Measurements from ENCODE around the gene NSFL1C. TPM values are rescaled to one million over a fixed set of nuclear protein-coding genes. Genes with fewer than 3 reads are reported as not detected.

NSFL1C gene
- 63.3 and 76.1 TPM in 2 replicates for total RNA-seq (2022)
- percentile 88 among the genes with signal in this experiment for Bru-seq, nascent RNA
- BruChase-seq, experiment 1, labeled RNA remaining after a 6-hour chase = percentile 82 among the genes with signal in this experiment
- BruChase-seq, experiment 2, labeled RNA remaining after a 2-hour chase = percentile 84 among the genes with signal in this experiment
- long read RNA-seq, transcript NSFL1C-201 (9 exons, 3,568 nt) = major isoform, 115 of 154 reads
- long read RNA-seq, partial matches to known transcripts = 4 of 154 reads
- long read RNA-seq, other reads (novel, unspliced or antisense) = 31 of 154 reads

DNA sequence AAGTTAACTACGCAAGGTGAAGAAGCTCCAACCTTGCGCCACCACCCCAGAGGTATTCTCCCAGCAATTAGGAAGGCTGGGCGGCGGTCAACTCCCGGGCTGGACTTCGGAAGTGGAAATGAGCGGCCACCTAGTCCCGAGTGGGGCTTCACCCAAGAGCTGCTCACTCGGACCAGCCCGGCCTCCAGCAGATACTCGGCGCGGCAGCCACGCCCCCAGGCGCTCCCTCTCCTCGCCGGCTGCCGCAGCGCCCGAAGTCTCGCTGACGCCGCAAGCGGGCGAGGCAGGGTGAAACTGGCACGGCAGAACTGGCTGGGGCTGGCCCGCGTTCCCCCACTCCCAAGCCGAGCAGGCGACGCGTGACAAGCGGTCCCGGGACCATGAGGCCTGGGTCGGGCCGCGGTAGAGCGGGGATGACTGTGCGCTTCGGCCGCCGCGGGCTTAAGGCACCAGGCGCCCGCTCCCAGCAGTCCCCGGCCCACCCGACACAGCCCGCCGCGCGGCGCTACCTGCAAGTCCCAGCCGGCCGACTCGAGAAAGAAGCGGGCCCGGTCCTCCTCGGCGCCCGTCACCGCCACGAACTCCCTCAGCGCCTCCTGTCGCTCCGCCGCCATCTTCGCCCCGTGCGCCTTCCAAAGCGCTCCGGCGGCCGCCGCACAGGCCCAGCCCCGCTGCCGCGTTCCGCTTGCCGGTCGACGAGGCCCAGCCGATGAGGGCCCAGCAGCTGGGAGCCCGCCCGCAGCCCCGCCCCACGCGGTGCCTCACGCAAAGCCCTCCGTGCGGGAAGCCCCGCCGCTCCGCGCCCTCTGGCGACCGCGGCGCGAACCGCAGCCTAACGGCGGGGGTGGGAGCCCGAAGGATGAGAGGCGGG lies at the start of gene NSFL1C:
TSS of gene NSFL1C (minus strand) at position 639 of the 871 bp plus-strand sequence. CDS start at position 614, 25 bp downstream.
- H3K27ac Mint-ChIP-seq (ENCODE audit: low read depth, unreplicated experiment) = peak within 1 kb of the TSS; percentile 66
- TF ChIP-seq, protein P1, sequence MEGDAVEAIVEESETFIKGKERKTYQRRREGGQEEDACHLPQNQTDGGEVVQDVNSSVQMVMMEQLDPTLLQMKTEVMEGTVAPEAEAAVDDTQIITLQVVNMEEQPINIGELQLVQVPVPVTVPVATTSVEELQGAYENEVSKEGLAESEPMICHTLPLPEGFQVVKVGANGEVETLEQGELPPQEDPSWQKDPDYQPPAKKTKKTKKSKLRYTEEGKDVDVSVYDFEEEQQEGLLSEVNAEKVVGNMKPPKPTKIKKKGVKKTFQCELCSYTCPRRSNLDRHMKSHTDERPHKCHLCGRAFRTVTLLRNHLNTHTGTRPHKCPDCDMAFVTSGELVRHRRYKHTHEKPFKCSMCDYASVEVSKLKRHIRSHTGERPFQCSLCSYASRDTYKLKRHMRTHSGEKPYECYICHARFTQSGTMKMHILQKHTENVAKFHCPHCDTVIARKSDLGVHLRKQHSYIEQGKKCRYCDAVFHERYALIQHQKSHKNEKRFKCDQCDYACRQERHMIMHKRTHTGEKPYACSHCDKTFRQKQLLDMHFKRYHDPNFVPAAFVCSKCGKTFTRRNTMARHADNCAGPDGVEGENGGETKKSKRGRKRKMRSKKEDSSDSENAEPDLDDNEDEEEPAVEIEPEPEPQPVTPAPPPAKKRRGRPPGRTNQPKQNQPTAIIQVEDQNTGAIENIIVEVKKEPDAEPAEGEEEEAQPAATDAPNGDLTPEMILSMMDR (IDR thresholded peaks at IDR 0.05; ENCODE audit: unreplicated experiment) = peak; percentile 99
- ChIA-PET CTCF (interaction anchor here (0.5 to 25.4 kb wide), 29 partner anchors 9 to 542 kb away, joined by 3 to 615 read pairs (median 4); partner anchors contain the start of gene SIRPB2), POLR2A (interaction anchor here (0.6 to 7.0 kb wide), 23 partner anchors 11 to 1100 kb away, joined by 3 to 150 read pairs (median 5); partner anchors contain the start of genes FKBP1A, SDCBP2 and SIRPB2)
- no peaks in the 10 kb centered on the region for H3K27me3 Mint-ChIP-seq (ENCODE audit: insufficient read depth, unreplicated experiment)
- intact Hi-C loops (cut with micrococcal nuclease) = loop anchor here (1.0 to 10.0 kb wide), 2 partner anchors 73 to 152 kb away; partner anchors contain the start of gene FKBP1A
- H3K4me3 Mint-ChIP-seq (ENCODE audit: unreplicated experiment) = peak within 1 kb of the TSS; percentile 78
- BruUV-seq (replicated peaks) = no TSS peak
- no peaks in the 10 kb centered on the region for H3K9me3 Mint-ChIP-seq (ENCODE audit: unreplicated experiment)
- peaks cover 38% of the 10 kb centered on the region for H3K4me1 Mint-ChIP-seq (ENCODE audit: insufficient read depth, unreplicated experiment)
- peak; percentile 91 for DNase-seq (ENCODE audit: unreplicated experiment)
- peaks cover 7% of the 10 kb centered on the region for H3K36me3 Mint-ChIP-seq (ENCODE audit: insufficient read depth, unreplicated experiment)

DNA sequence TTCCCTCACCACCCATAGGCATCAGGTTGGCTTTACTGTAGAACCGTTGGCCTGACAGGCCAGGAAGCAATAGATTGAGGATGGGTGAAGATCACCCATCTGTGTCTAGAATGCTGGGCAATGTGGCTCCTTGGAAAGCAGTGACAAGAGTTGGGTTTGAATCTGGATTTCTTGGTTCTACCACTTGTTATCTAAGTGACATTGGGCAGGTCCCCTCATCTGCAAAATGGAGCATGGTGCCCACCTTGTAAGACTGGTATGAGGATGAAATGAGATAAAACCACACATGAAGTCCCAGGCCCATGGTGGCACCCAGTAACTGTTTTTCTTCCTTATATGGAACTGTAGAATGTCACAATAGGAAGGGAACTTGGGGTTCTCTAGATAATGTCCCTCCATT lies 47.2 kb upstream of the NSFL1C start:
- Mint-ChIP-seq H3K4me1 (ENCODE audit: insufficient read depth, unreplicated experiment) (no peaks in the 10 kb centered on the region), H3K9me3 (ENCODE audit: unreplicated experiment) (no peaks in the 10 kb centered on the region), H3K36me3 (ENCODE audit: insufficient read depth, unreplicated experiment) (no peaks in the 10 kb centered on the region), H3K27me3 (ENCODE audit: insufficient read depth, unreplicated experiment) (peaks cover 14% of the 10 kb centered on the region), H3K4me3 (ENCODE audit: unreplicated experiment) (no peak overlapping the region), H3K27ac (ENCODE audit: low read depth, unreplicated experiment) (no peak overlapping the region)
- intact Hi-C loops (cut with micrococcal nuclease) = no loop called here
- POLR2A ChIA-PET = interaction anchor here (0.6 to 1.3 kb wide), 2 partner anchors 24 to 33 kb away, joined by 3 read pairs; no protein-coding TSS in a partner anchor
- no TSS peak for BruUV-seq (replicated peaks)
- DNase-seq (ENCODE audit: unreplicated experiment) = no peak
- CTCF ChIA-PET = interaction anchor here (0.6 to 2.0 kb wide), 3 partner anchors 12 to 260 kb away, joined by 3 to 5 read pairs (median 3); no protein-coding TSS in a partner anchor
- TF ChIP-seq, protein P1 (IDR thresholded peaks at IDR 0.05; ENCODE audit: unreplicated experiment) = no peak

DNA sequence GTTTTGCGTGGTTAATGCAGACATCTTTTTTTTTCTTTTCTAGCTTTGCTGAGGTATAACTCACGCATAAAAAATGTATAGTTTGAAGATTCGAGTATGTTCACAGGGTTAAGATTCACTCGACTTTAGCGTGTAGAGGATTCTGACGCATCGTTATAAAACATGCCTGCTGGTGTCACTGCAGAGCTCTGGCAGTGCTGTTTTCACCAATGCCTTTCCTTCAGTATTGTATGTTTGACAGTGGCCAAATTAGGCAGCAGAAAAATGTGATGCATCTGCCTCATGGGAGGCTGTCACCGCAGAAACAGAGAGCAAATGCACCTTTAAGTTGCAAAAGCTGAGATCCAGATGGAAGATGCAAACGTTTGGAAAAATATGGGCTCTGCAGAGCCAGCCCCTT lies 42.6 kb upstream of the NSFL1C start:
- intact Hi-C loops (cut with micrococcal nuclease) = loop anchor here (1.0 kb wide), 2 partner anchors 225 to 268 kb away; no protein-coding TSS in a partner anchor
- DNase-seq (ENCODE audit: unreplicated experiment) = peak; percentile 49

More for the DNA sequence above, 42.6 kb upstream of the NSFL1C start:
- H3K27ac Mint-ChIP-seq (ENCODE audit: low read depth, unreplicated experiment) = no peak overlapping the region
- no peaks in the 10 kb centered on the region for H3K36me3 Mint-ChIP-seq (ENCODE audit: insufficient read depth, unreplicated experiment)
- H3K4me3 Mint-ChIP-seq (ENCODE audit: unreplicated experiment) = no peak overlapping the region
- H3K27me3 Mint-ChIP-seq (ENCODE audit: insufficient read depth, unreplicated experiment) = peaks cover 14% of the 10 kb centered on the region
- ChIA-PET CTCF (interaction anchor here (0.7 to 10.5 kb wide), 40 partner anchors 8 to 615 kb away, joined by 3 to 615 read pairs (median 4); partner anchors contain the start of genes NSFL1C and SIRPB2), POLR2A (interaction anchor here (0.7 to 3.5 kb wide), 5 partner anchors 10 to 268 kb away, joined by 4 to 20 read pairs (median 12); no protein-coding TSS in a partner anchor)
- H3K4me1 Mint-ChIP-seq (ENCODE audit: insufficient read depth, unreplicated experiment) = peaks cover 24% of the 10 kb centered on the region
- TF ChIP-seq, protein P1 (IDR thresholded peaks at IDR 0.05; ENCODE audit: unreplicated experiment) = peak; percentile 65
- no peaks in the 10 kb centered on the region for H3K9me3 Mint-ChIP-seq (ENCODE audit: unreplicated experiment)
- no TSS peak for BruUV-seq (replicated peaks)

All from MCF 10A (cell line).